ENCODE data around the gene NUP50.

The NUP50 gene

GRCh38 chr22:45194686-45195085, 31.0 kb downstream of the NUP50 start:
- no peak for TF ChIP-seq CTCF (IDR thresholded peaks at IDR 0.05; ENCODE audit: low read depth, low read length)
- no peak for DNase-seq
- peaks cover 12% of the 10 kb centered on the region for H3K4me1 ChIP-seq
- no peaks in the 10 kb centered on the region for H3K27me3 ChIP-seq
- peaks cover 29% of the 10 kb centered on the region for H3K36me3 ChIP-seq
- H3K9me3 ChIP-seq = no peaks in the 10 kb centered on the region
- no peak overlapping the region for H3K4me3 ChIP-seq (ENCODE audit: low read depth, low read length)

GRCh38 chr22:45195616-45196015, 31.9 kb downstream of the NUP50 start:
- no peaks in the 10 kb centered on the region for H3K27me3 ChIP-seq
- peaks cover 12% of the 10 kb centered on the region for H3K4me1 ChIP-seq
- TF ChIP-seq CTCF (IDR thresholded peaks at IDR 0.05; ENCODE audit: low read depth, low read length) = no peak
- no peak overlapping the region for H3K4me3 ChIP-seq (ENCODE audit: low read depth, low read length)
- no peaks in the 10 kb centered on the region for H3K9me3 ChIP-seq
- peaks cover 37% of the 10 kb centered on the region for H3K36me3 ChIP-seq
- no peak for DNase-seq

GRCh38 chr22:45196308-45196707, 32.6 kb downstream of the NUP50 start:
- Histone ChIP-seq H3K4me3 (ENCODE audit: low read depth, low read length) (no peak overlapping the region), H3K4me1 (peaks cover 16% of the 10 kb centered on the region), H3K36me3 (peaks cover 40% of the 10 kb centered on the region), H3K9me3 (no peaks in the 10 kb centered on the region), H3K27me3 (no peaks in the 10 kb centered on the region)
- no peak for TF ChIP-seq CTCF (IDR thresholded peaks at IDR 0.05; ENCODE audit: low read depth, low read length)
- no peak for DNase-seq

GRCh38 chr22:45196926-45197605, 33.3 kb downstream of the NUP50 start:
- Histone ChIP-seq H3K4me3 (ENCODE audit: low read depth, low read length) (no peak overlapping the region), H3K36me3 (peaks cover 40% of the 10 kb centered on the region), H3K4me1 (peaks cover 18% of the 10 kb centered on the region), H3K27me3 (no peaks in the 10 kb centered on the region), H3K9me3 (no peaks in the 10 kb centered on the region)
- DNase-seq = no peak
- TF ChIP-seq CTCF (IDR thresholded peaks at IDR 0.05; ENCODE audit: low read depth, low read length) = no peak

GRCh38 chr22:45197606-45198462, 34.1 kb downstream of the NUP50 start:
- H3K27me3 ChIP-seq = no peaks in the 10 kb centered on the region
- peaks cover 18% of the 10 kb centered on the region for H3K4me1 ChIP-seq
- H3K36me3 ChIP-seq = peaks cover 46% of the 10 kb centered on the region
- no peaks in the 10 kb centered on the region for H3K9me3 ChIP-seq
- no peak overlapping the region for H3K4me3 ChIP-seq (ENCODE audit: low read depth, low read length)
- no peak for TF ChIP-seq CTCF (IDR thresholded peaks at IDR 0.05; ENCODE audit: low read depth, low read length)
- no peak for DNase-seq

GRCh38 chr22:45198463-45198795, 34.7 kb downstream of the NUP50 start:
- Histone ChIP-seq H3K4me1 (peaks cover 15% of the 10 kb centered on the region), H3K36me3 (peaks cover 52% of the 10 kb centered on the region), H3K27me3 (no peaks in the 10 kb centered on the region), H3K9me3 (no peaks in the 10 kb centered on the region), H3K4me3 (ENCODE audit: low read depth, low read length) (no peak overlapping the region)
- TF ChIP-seq CTCF (IDR thresholded peaks at IDR 0.05; ENCODE audit: low read depth, low read length) = no peak
- no peak for DNase-seq

Data from BE2C (cell line).